Measurements from ENCODE around the gene KCNE4.

DNA sequence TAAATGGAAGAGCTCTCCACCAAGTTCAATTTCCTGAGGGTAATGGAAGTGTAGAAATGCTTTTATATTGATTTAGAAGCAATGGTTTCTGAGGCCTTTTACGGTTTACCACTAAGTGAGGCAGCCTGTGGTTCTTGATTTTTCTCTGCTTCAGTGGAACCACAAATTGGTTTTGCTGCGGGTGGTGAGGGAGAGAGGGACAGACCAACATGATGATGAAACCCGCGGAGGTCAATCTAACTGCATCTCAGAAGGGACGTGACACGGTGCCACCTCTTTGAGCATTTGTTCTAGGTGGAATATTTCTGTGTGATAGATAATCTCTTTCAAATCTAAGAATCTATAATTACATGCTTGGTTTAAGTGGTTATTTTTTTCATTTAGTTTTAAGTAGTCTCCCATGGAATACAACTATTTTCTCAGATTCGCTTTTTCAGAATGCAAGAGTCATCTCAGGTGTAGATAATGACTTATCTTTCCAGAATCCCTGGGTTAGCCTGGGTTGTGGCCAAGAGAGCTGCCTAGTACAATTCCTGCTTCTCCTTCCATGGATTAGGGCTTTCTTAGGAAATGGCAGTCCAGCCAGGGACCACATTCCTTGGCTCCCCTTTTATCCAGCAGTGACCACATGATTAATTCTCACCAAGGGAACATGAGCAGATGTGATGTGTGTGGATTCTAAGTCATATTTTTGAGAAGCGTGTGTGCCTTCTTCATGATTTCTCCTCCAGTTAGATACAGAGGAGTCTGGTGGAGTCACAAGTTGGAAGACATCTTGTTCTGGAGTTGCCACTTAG, 52.5 kb downstream of the KCNE4 start:
- TF ChIP-seq POLR2A (IDR thresholded peaks at IDR 0.05): no peak
- TF ChIP-seq, protein P1, sequence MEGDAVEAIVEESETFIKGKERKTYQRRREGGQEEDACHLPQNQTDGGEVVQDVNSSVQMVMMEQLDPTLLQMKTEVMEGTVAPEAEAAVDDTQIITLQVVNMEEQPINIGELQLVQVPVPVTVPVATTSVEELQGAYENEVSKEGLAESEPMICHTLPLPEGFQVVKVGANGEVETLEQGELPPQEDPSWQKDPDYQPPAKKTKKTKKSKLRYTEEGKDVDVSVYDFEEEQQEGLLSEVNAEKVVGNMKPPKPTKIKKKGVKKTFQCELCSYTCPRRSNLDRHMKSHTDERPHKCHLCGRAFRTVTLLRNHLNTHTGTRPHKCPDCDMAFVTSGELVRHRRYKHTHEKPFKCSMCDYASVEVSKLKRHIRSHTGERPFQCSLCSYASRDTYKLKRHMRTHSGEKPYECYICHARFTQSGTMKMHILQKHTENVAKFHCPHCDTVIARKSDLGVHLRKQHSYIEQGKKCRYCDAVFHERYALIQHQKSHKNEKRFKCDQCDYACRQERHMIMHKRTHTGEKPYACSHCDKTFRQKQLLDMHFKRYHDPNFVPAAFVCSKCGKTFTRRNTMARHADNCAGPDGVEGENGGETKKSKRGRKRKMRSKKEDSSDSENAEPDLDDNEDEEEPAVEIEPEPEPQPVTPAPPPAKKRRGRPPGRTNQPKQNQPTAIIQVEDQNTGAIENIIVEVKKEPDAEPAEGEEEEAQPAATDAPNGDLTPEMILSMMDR (IDR thresholded peaks at IDR 0.05): no peak
